Ovary (tissue), 3 donors: ENCODE measurements around the gene SNURF.

Experiments
- EP300 ChIP-seq: sonication (generic); formaldehyde crosslinking; IDR thresholded peaks from one replicate; pipeline ENCODE4 v1.6.1; 2017; ENCODE audit warnings: antibody characterized with exemption
- POLR2A ChIP-seq: fragments of 450-650 bp; IDR thresholded peaks from one replicate; pipeline ENCODE4 v1.6.1; 2017; ENCODE audit warnings: antibody characterized with exemption, mild to moderate bottlenecking, moderate library complexity
- TF ChIP-seq, protein P1 (sequence below), 3 donors: fragments of 450-650 bp in 2 of 3; fragments of 200-600 bp in 1 of 3; IDR thresholded peaks; one replicate each; pipeline versions ENCODE4 v1.5.1 to v1.8.0; 2016 to 2022; ENCODE audit warnings: antibody characterized with exemption in 3 of 3, mild to moderate bottlenecking in 1 of 3
- donor health status: DM: no; HTN: no; CAD: no.

DNA sequence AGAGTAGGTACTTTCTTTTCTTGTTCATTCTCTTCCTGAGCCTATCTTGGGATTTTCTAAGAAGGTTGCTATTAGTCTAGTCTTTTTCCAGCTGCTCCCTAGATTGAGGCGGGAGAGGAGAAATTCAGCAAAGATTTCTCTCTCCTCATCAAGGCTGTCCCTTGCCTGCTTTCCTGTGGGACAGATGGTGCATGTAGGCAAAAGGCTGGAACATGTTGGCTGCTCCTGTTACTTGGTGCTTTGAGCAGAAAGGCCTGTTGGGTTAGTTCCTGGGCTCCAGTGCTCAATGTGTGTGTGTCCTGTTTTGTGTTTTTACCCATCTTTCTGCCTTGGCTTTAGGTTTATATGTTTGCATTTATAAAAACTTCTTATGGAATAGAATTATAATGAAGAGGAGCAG is 9.1 kb upstream of the SNURF start:
- TF ChIP-seq EP300 (no peak), POLR2A (no peak)
- TF ChIP-seq, protein P1, sequence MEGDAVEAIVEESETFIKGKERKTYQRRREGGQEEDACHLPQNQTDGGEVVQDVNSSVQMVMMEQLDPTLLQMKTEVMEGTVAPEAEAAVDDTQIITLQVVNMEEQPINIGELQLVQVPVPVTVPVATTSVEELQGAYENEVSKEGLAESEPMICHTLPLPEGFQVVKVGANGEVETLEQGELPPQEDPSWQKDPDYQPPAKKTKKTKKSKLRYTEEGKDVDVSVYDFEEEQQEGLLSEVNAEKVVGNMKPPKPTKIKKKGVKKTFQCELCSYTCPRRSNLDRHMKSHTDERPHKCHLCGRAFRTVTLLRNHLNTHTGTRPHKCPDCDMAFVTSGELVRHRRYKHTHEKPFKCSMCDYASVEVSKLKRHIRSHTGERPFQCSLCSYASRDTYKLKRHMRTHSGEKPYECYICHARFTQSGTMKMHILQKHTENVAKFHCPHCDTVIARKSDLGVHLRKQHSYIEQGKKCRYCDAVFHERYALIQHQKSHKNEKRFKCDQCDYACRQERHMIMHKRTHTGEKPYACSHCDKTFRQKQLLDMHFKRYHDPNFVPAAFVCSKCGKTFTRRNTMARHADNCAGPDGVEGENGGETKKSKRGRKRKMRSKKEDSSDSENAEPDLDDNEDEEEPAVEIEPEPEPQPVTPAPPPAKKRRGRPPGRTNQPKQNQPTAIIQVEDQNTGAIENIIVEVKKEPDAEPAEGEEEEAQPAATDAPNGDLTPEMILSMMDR (IDR thresholded peaks at IDR 0.05), result no peak
